H9 (cell line): ENCODE results near the gene NOS1AP. TPM values are rescaled to one million over a fixed set of nuclear protein-coding genes. Genes with fewer than 3 reads are reported as not detected.
A peak's percentile ranks its signal among the peaks of the same experiment; 100 is the strongest.

Source experiments
- DNase-seq: peaks from one replicate; pipeline ENCODE4 v3.0.0-alpha.2; 2017
- H2AFZ ChIP-seq: one replicate; pipeline ENCODE4 v1.6.1; 2013; ENCODE audit warnings: mild to moderate bottlenecking, low read length, control low read depth, moderate library complexity
- H2AK5ac ChIP-seq: 2 replicates; pipeline ENCODE4 v1.6.1; 2013; ENCODE audit warnings: low read length, control low read depth, mixed read lengths; ENCODE audit not compliant: insufficient read length
- H2BK120ac ChIP-seq: one replicate; pipeline ENCODE4 v1.6.1; 2013; ENCODE audit warnings: low read depth, mild to moderate bottlenecking, low read length, control low read depth, inconsistent platforms; ENCODE audit not compliant: poor library complexity, severe bottlenecking
- H2BK12ac ChIP-seq: 2 replicates; pipeline ENCODE4 v1.6.1; 2013; ENCODE audit warnings: low read length, control low read depth, mixed read lengths, low read depth; ENCODE audit not compliant: insufficient read length
- H2BK15ac ChIP-seq: 2 replicates; pipeline ENCODE4 v1.6.1; 2013; ENCODE audit warnings: low read depth, low read length, control low read depth
- H2BK20ac ChIP-seq: one replicate; pipeline ENCODE4 v1.6.1; 2013; ENCODE audit warnings: low read depth, mild to moderate bottlenecking, low read length, control low read depth, inconsistent platforms; ENCODE audit not compliant: poor library complexity, severe bottlenecking
- H2BK5ac ChIP-seq: 2 replicates; pipeline ENCODE4 v1.6.1; 2013; ENCODE audit warnings: low read length, control low read depth, mixed read lengths; ENCODE audit not compliant: insufficient read length
- H3K14ac ChIP-seq: 2 replicates; pipeline ENCODE4 v1.6.1; 2013; ENCODE audit warnings: low read length, control low read depth; ENCODE audit not compliant: insufficient read depth
- H3K18ac ChIP-seq: 2 replicates; pipeline ENCODE4 v1.6.1; 2013; ENCODE audit warnings: low read depth, mild to moderate bottlenecking, mixed read lengths, low read length, control low read depth; ENCODE audit not compliant: insufficient read length
- H3K23ac ChIP-seq: 2 replicates; pipeline ENCODE4 v1.6.1; 2013; ENCODE audit warnings: low read length, control low read depth, mixed read lengths, low read depth; ENCODE audit not compliant: insufficient read length
- H3K23me2 ChIP-seq: 2 replicates; pipeline ENCODE4 v1.6.1; 2013; ENCODE audit warnings: low read depth, mild to moderate bottlenecking, mixed read lengths, low read length, control low read depth; ENCODE audit not compliant: insufficient read length, poor library complexity, severe bottlenecking
- H3K27ac ChIP-seq: 2 replicates; pipeline ENCODE4 v1.5.1; 2013; ENCODE audit warnings: low read length, control low read depth, mixed read lengths, low read depth; ENCODE audit not compliant: insufficient read length
- H3K27me3 ChIP-seq: 2 replicates; pipeline ENCODE4 v1.6.1; 2013; ENCODE audit warnings: low read length, control low read depth, inconsistent platforms; ENCODE audit not compliant: insufficient read depth
- H3K4ac ChIP-seq: 2 replicates; pipeline ENCODE4 v1.6.1; 2013; ENCODE audit warnings: low read depth, mild to moderate bottlenecking, control low read depth, inconsistent platforms, low read length, moderate library complexity
- H3K4me1 ChIP-seq: 2 replicates; pipeline ENCODE4 v1.6.1; 2013; ENCODE audit warnings: low read length, control low read depth, inconsistent platforms; ENCODE audit not compliant: insufficient read depth
- H3K4me2 ChIP-seq: 2 replicates; pipeline ENCODE4 v1.6.1; 2013; ENCODE audit warnings: low read length, control low read depth, mixed read lengths; ENCODE audit not compliant: insufficient read length, insufficient read depth
- H3K56ac ChIP-seq: 2 replicates; pipeline ENCODE4 v1.6.1; 2013; ENCODE audit warnings: low read depth, mild to moderate bottlenecking, mixed read lengths, low read length, control low read depth; ENCODE audit not compliant: insufficient read length
- H3K79me1 ChIP-seq: 2 replicates; pipeline ENCODE4 v1.6.1; 2013; ENCODE audit warnings: low read depth, mild to moderate bottlenecking, moderate library complexity, low read length, control low read depth, inconsistent platforms; ENCODE audit not compliant: insufficient read depth, poor library complexity, severe bottlenecking
- H3K79me2 ChIP-seq: 2 replicates; pipeline ENCODE4 v1.6.1; 2013; ENCODE audit warnings: low read length, control low read depth, inconsistent platforms; ENCODE audit not compliant: insufficient read depth
- H3K9ac ChIP-seq: 2 replicates; pipeline ENCODE4 v1.6.1; 2013; ENCODE audit warnings: low read length, control low read depth, mixed read lengths; ENCODE audit not compliant: insufficient read length; ENCODE audit errors: extremely low read depth
- H3K9me3 ChIP-seq: one replicate; pipeline ENCODE4 v1.6.1; 2013; ENCODE audit warnings: low read depth, low read length, inconsistent platforms; ENCODE audit not compliant: control insufficient read depth
- H3T11ph ChIP-seq: one replicate; pipeline ENCODE4 v1.6.1; 2013; ENCODE audit warnings: mild to moderate bottlenecking, low read length, control low read depth, inconsistent platforms
- H4K20me1 ChIP-seq: one replicate; pipeline ENCODE4 v1.6.1; 2013; ENCODE audit not compliant: control insufficient read depth, insufficient read length, insufficient read depth
- H4K5ac ChIP-seq: 2 replicates; pipeline ENCODE4 v1.6.1; 2013; ENCODE audit warnings: low read depth, mild to moderate bottlenecking, mixed read lengths, low read length, control low read depth; ENCODE audit not compliant: insufficient read length
- H4K8ac ChIP-seq: replicated peaks from 2 replicates; pipeline ENCODE4 v1.6.1; 2013; ENCODE audit warnings: low read length, control low read depth, mixed read lengths, low read depth; ENCODE audit not compliant: insufficient read length
- H4K91ac ChIP-seq: 2 replicates; pipeline ENCODE4 v1.6.1; 2013; ENCODE audit warnings: low read depth, mild to moderate bottlenecking, moderate library complexity, mixed read lengths, low read length, control low read depth; ENCODE audit not compliant: insufficient read length
- H3K27ac Mint-ChIP-seq, 3 experiments: 2 replicates in 2 of 3; 3 replicates in 1 of 3; pipeline ENCODE4 v1.8.0; 2020 to 2021; ENCODE audit warnings: mixed read lengths in 3 of 3, mild to moderate bottlenecking in 1 of 3, moderate library complexity in 1 of 3
- H3K27me3 Mint-ChIP-seq: 2 replicates; pipeline ENCODE4 v1.8.0; 2021; ENCODE audit warnings: low read depth, mild to moderate bottlenecking, moderate library complexity, mixed read lengths
- H3K36me3 Mint-ChIP-seq, 3 experiments: 2 replicates in 2 of 3; 3 replicates in 1 of 3; pipeline ENCODE4 v1.8.0; 2020 to 2021; ENCODE audit warnings: low read depth in 3 of 3, mixed read lengths in 3 of 3; ENCODE audit not compliant: insufficient read depth in 1 of 3
- H3K4me1 Mint-ChIP-seq, 2 experiments: 2 replicates each; pipeline ENCODE4 v1.8.0; 2020; ENCODE audit warnings: mixed read lengths in 2 of 2
- H3K4me3 Mint-ChIP-seq, 2 experiments: 2 replicates in 1 of 2; 3 replicates in 1 of 2; pipeline ENCODE4 v1.8.0; 2020 to 2021; ENCODE audit warnings: mild to moderate bottlenecking in 2 of 2, mixed read lengths in 2 of 2, moderate library complexity in 1 of 2
- H3K9me3 Mint-ChIP-seq, 2 experiments: 2 replicates in 1 of 2; 3 replicates in 1 of 2; pipeline ENCODE4 v1.8.0; 2020; ENCODE audit warnings: mild to moderate bottlenecking in 2 of 2, mixed read lengths in 2 of 2, moderate library complexity in 1 of 2
- WGBS: extraction: QIAGEN DNeasy Blood & Tissue Kit; methylation state at CpG from one replicate; pipeline ENCODE4 v1.1.7; 2013; ENCODE audit warnings: missing lambda C conversion rate, low lambda C conversion rate, mixed read lengths; ENCODE audit not compliant: insufficient read length; ENCODE audit errors: extremely low coverage; 5-methylcytosine and 5-hydroxymethylcytosine counted together
- total RNA-seq: library from RNA; stranded (reverse); gene quantifications from 2 replicates; pipeline ENCODE4 v1.2.1, GENCODE V29; 2021
- TF ChIP-seq, protein P1 (sequence below): fragments of 200-600 bp; sonication (generic); conservative IDR thresholded peaks from 3 replicates; pipeline ENCODE4 v1.8.0; 2021; ENCODE audit warnings: antibody characterized with exemption, mild to moderate bottlenecking

Gene NOS1AP
- total RNA-seq, 1 experiment from 2014 or later, result 8.4 TPM

- no peak for DNase-seq
- Histone ChIP-seq H3K79me1 (no peaks in the 10 kb centered on the region), H2BK5ac (no peak overlapping the region), H4K5ac (no peak overlapping the region), H3K56ac (no peak overlapping the region), H3K18ac (no peak overlapping the region), H3T11ph (no peak overlapping the region), H4K91ac (no peak overlapping the region), H2AFZ (no peak overlapping the region), H2BK12ac (no peak overlapping the region), H3K23ac (no peak overlapping the region), H2AK5ac (no peak overlapping the region), H3K4me2 (no peak overlapping the region), H2BK15ac (no peak overlapping the region), H3K4me1 (no peaks in the 10 kb centered on the region), H3K14ac (no peak overlapping the region), H3K79me2 (no peaks in the 10 kb centered on the region), H3K27ac (no peak overlapping the region), H2BK120ac (no peak overlapping the region), H4K20me1 (no peaks in the 10 kb centered on the region), H3K27me3 (no peaks in the 10 kb centered on the region), H3K4ac (no peak overlapping the region), H3K23me2 (no peaks in the 10 kb centered on the region), H3K9ac (no peak overlapping the region), H3K9me3 (no peaks in the 10 kb centered on the region), H4K8ac (no peak overlapping the region), H2BK20ac (no peak overlapping the region)
- H3K27ac Mint-ChIP-seq, result peak overlapping the region in 1 of 3 experiments; percentile 81; a peak in 3 of 7 replicates
- no CpG with 5 or more reads among the region's 4 CpGs for WGBS
- H3K4me3 Mint-ChIP-seq, result no peak overlapping the region; a peak in 1 of 5 replicates
- peaks cover 21 to 32% of the 10 kb centered on the region in 2 experiments for H3K4me1 Mint-ChIP-seq
- TF ChIP-seq, protein P1, sequence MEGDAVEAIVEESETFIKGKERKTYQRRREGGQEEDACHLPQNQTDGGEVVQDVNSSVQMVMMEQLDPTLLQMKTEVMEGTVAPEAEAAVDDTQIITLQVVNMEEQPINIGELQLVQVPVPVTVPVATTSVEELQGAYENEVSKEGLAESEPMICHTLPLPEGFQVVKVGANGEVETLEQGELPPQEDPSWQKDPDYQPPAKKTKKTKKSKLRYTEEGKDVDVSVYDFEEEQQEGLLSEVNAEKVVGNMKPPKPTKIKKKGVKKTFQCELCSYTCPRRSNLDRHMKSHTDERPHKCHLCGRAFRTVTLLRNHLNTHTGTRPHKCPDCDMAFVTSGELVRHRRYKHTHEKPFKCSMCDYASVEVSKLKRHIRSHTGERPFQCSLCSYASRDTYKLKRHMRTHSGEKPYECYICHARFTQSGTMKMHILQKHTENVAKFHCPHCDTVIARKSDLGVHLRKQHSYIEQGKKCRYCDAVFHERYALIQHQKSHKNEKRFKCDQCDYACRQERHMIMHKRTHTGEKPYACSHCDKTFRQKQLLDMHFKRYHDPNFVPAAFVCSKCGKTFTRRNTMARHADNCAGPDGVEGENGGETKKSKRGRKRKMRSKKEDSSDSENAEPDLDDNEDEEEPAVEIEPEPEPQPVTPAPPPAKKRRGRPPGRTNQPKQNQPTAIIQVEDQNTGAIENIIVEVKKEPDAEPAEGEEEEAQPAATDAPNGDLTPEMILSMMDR, result peak; percentile 85
- no peaks in the 10 kb centered on the region for H3K36me3 Mint-ChIP-seq
- H3K27me3 Mint-ChIP-seq, result peaks cover 4% of the 10 kb centered on the region
- H3K9me3 Mint-ChIP-seq, result no peaks in the 10 kb centered on the region; a peak in 1 of 5 replicates
Observed at GRCh38 chr1:162391790-162392563, 322.5 kb downstream of the NOS1AP start.
